SU-DHL-6 (cell line): ENCODE data around the gene RALGPS1.

Experiments
- H2AFZ ChIP-seq: fragments of 200-600 bp; sonication (generic); 2 replicates; pipeline ENCODE4 v1.6.1; 2014; ENCODE audit warnings: low read depth, mild to moderate bottlenecking, moderate library complexity, mixed read lengths, antibody characterized with exemption, low read length; ENCODE audit not compliant: severe bottlenecking
- H3F3A ChIP-seq: fragments of 200-600 bp; shearing (Covaris generic); 2 replicates; pipeline ENCODE4 v1.6.0; 2016; ENCODE audit warnings: antibody characterized with exemption, mild to moderate bottlenecking; ENCODE audit not compliant: insufficient read depth
- H3K27ac ChIP-seq: fragments of 200-600 bp; sonication (generic); 2 replicates; pipeline ENCODE4 v1.5.1; 2016; ENCODE audit warnings: low read depth, mild to moderate bottlenecking, low read length, moderate library complexity, mixed read lengths
- H3K27me3 ChIP-seq: fragments of 200-600 bp; sonication (generic), shearing (Covaris generic); 2 replicates; pipeline ENCODE4 v1.6.0; 2014; ENCODE audit warnings: mild to moderate bottlenecking, low read length
- H3K36me3 ChIP-seq: fragments of 200-600 bp; sonication (generic); 2 replicates; pipeline ENCODE4 v1.6.1; 2014; ENCODE audit warnings: mild to moderate bottlenecking, low read length, mixed read lengths
- H3K4me2 ChIP-seq: fragments of 300-600, 200-600 bp; shearing (Covaris generic), sonication (generic); 2 replicates; pipeline ENCODE4 v1.6.0; 2014; ENCODE audit warnings: low read length, low read depth, mild to moderate bottlenecking; ENCODE audit not compliant: poor library complexity, severe bottlenecking
- H3K4me3 ChIP-seq: fragments of 200-600 bp; sonication (generic); 2 replicates; pipeline ENCODE4 v1.5.1; 2014; ENCODE audit warnings: antibody characterized with exemption, low read length, mild to moderate bottlenecking, mixed read lengths; ENCODE audit not compliant: insufficient read depth, poor library complexity, severe bottlenecking
- H3K79me2 ChIP-seq: fragments of 200-600 bp; sonication (generic); 2 replicates; pipeline ENCODE4 v1.6.1; 2014; ENCODE audit warnings: mild to moderate bottlenecking, low read length, moderate library complexity; ENCODE audit not compliant: insufficient read depth
- H3K9ac ChIP-seq: fragments of 200-600 bp; sonication (generic); 2 replicates; pipeline ENCODE4 v1.7.0; 2014; ENCODE audit warnings: mild to moderate bottlenecking, low read length
- H3K9me2 ChIP-seq: fragments of 200-600 bp; sonication (generic); replicated peaks from 2 replicates; pipeline ENCODE4 v1.6.1; 2014; ENCODE audit warnings: low read length; ENCODE audit not compliant: insufficient read depth
- H3K9me3 ChIP-seq: fragments of 200-600 bp; sonication (generic); 2 replicates; pipeline ENCODE4 v1.6.1; 2014; ENCODE audit warnings: low read length, mixed read lengths; ENCODE audit not compliant: insufficient read depth
- H4K20me1 ChIP-seq: fragments of 200-600 bp; sonication (generic); 2 replicates; pipeline ENCODE4 v1.6.1; 2014; ENCODE audit warnings: low read depth, mild to moderate bottlenecking, antibody characterized with exemption, low read length, moderate library complexity, mixed read lengths
- CTCF ChIP-seq: fragments of 200-600 bp; sonication (generic); IDR thresholded peaks from one replicate; pipeline ENCODE4 v1.5.1; 2017; ENCODE audit warnings: antibody characterized with exemption, mild to moderate bottlenecking, low read length, moderate library complexity; ENCODE audit not compliant: insufficient read depth, poor library complexity, severe bottlenecking
- EZH2phosphoT487 ChIP-seq: fragments of 200-600 bp; sonication (generic), shearing (Covaris generic); conservative IDR thresholded peaks from 2 replicates; pipeline ENCODE4 v1.6.1; 2018; ENCODE audit warnings: mild to moderate bottlenecking, antibody characterized with exemption, low read length, moderate library complexity, mixed read lengths

RALGPS1 gene

DNA sequence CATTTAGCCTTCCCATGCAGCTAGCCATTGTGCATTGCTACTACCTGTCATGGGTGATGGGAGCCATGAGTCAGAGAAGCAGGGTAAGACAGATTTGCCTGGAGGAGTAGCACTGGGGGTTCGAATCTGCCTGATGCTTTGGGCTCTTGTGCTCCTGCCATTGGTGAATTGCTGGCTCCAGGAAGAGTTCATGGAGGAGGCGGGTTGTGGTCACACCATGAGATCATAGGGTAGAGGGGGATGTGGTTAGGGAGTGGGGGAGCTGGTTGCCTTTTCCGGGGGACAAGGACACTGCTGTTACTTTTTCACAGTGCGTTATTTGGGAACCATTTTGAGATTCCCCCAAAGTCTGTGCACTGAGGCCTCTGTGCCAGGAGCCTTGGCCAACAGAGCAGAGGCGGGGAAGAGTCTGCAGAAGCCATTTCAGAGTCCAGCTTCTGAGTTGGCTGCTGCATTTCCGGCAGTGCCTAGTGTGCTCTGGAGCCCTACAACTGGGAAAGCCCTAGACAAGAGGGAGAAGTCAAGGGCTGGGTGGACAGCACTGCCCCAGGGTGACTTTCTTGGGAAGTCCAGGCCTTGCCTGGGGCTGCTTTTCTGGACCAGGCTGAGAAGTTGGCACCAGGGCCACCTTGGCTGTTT lies 201.6 kb downstream of the RALGPS1 start:
- Histone ChIP-seq H3K9me2 (no peaks in the 10 kb centered on the region), H3K9ac (no peak overlapping the region), H3K4me2 (no peak overlapping the region), H2AFZ (no peak overlapping the region), H3K36me3 (no peaks in the 10 kb centered on the region), H3K27me3 (no peaks in the 10 kb centered on the region), H3K27ac (no peak overlapping the region), H3K79me2 (no peaks in the 10 kb centered on the region), H3K4me3 (no peak overlapping the region), H3K9me3 (no peaks in the 10 kb centered on the region), H3F3A (no peaks in the 10 kb centered on the region), H4K20me1 (no peaks in the 10 kb centered on the region)
- no peak for TF ChIP-seq EZH2phosphoT487
- no peak for TF ChIP-seq CTCF

DNA sequence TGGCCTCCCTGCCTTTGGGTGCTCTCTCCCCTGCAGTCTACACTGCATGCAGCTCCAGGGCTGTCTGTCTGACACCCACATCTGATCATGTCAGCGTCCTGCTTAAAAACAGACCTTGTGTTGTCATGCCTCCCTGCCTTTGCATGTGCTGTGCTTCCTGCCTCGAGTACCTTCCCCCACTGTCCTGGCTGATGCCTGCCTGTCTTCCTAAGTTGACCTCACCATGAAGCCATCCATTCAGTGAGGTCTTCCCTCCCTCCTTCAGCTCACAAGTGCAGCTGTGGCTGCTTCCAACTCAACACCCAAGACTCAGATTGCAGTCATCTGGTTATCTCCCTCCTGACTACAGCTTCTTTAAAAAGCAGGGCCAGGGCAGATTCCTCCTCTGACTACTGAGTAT lies 202.4 kb downstream of the RALGPS1 start:
- Histone ChIP-seq H3K36me3 (no peaks in the 10 kb centered on the region), H4K20me1 (no peaks in the 10 kb centered on the region), H3K4me3 (no peak overlapping the region), H3K9me3 (no peaks in the 10 kb centered on the region), H2AFZ (no peak overlapping the region), H3K4me2 (no peak overlapping the region), H3K27ac (no peak overlapping the region), H3K27me3 (no peaks in the 10 kb centered on the region), H3K79me2 (no peaks in the 10 kb centered on the region), H3K9me2 (no peaks in the 10 kb centered on the region), H3F3A (no peaks in the 10 kb centered on the region), H3K9ac (no peak overlapping the region)
- TF ChIP-seq EZH2phosphoT487 (no peak), CTCF (no peak)

DNA sequence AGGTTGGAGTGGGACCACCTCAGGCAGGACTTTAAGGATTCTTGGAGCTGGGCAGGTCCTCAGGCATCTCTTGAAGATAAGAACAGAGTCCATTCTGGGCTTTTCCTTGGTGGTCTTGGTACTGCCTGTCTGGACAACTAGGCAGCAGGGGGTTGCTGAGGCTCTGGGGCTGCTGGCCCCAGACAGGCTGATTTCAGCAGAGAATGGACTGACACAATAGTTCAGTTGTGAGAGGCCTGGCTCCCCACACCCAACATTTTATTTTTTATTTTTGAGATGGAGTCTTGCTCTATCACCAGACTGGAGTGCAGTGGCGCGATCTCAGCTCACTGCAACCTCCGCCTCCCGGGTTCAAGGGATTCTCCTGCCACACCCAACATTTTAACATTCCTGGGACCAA lies 203.2 kb downstream of the RALGPS1 start:
- H3F3A ChIP-seq = no peaks in the 10 kb centered on the region
- no peak overlapping the region for H3K27ac ChIP-seq
- H3K9me3 ChIP-seq = no peaks in the 10 kb centered on the region
- no peak for TF ChIP-seq EZH2phosphoT487
- no peak for TF ChIP-seq CTCF
- H3K9ac ChIP-seq = no peak overlapping the region
- no peaks in the 10 kb centered on the region for H3K36me3 ChIP-seq
- H4K20me1 ChIP-seq = no peaks in the 10 kb centered on the region
- H3K27me3 ChIP-seq = no peaks in the 10 kb centered on the region
- no peaks in the 10 kb centered on the region for H3K9me2 ChIP-seq
- H3K4me3 ChIP-seq = no peak overlapping the region
- H3K4me2 ChIP-seq = no peak overlapping the region
- H2AFZ ChIP-seq = no peak overlapping the region
- H3K79me2 ChIP-seq = no peaks in the 10 kb centered on the region
